Limb (tissue), 2 donors: Measurements from ENCODE around the gene AKT1S1.

Experiments
- DNase-seq, 2 donors: peaks; one replicate each; pipeline ENCODE4 v3.0.0-alpha.2; 2016; ENCODE audit errors: extremely low spot score in 2 of 2

Gene AKT1S1

GRCh38 chr19:49854378-49855263 lies 22.5 kb downstream of the AKT1S1 start:
- no peak for DNase-seq

GRCh38 chr19:49853852-49854377 lies 23.2 kb downstream of the AKT1S1 start:
- DNase-seq = no peak

GRCh38 chr19:49852631-49853126 lies 24.5 kb downstream of the AKT1S1 start:
- no peak for DNase-seq

- peak in 1 of 2 donors; percentile 86 for DNase-seq
These were observed 25.5 kb downstream of the AKT1S1 start for GRCh38 chr19:49851456-49852259.

GRCh38 chr19:49850487-49851342 lies 26.4 kb downstream of the AKT1S1 start, which contains the start of gene PTOV1:
Gene PTOV1, plus strand, starts transcription at chr19:49851159.
- DNase-seq = peak; percentile 85 to 98

GRCh38 chr19:49850221-49850486 lies 27.0 kb downstream of the AKT1S1 start:
- DNase-seq = no peak

GRCh38 chr19:49849433-49850220 lies 27.5 kb downstream of the AKT1S1 start:
- no peak for DNase-seq

GRCh38 chr19:49848938-49849337 lies 28.2 kb downstream of the AKT1S1 start:
- DNase-seq = no peak

- no peak for DNase-seq
These were observed 29.1 kb downstream of the AKT1S1 start for GRCh38 chr19:49847731-49848696.

GRCh38 chr19:49846408-49846807 lies 30.7 kb downstream of the AKT1S1 start:
- no peak for DNase-seq

GRCh38 chr19:49845414-49845813 lies 31.7 kb downstream of the AKT1S1 start:
- DNase-seq = no peak

- no peak for DNase-seq
These were observed 32.7 kb downstream of the AKT1S1 start for GRCh38 chr19:49844138-49845095.

GRCh38 chr19:49843265-49843664 lies 33.9 kb downstream of the AKT1S1 start:
- DNase-seq = no peak

- DNase-seq = no peak
These were observed 36.4 kb downstream of the AKT1S1 start for GRCh38 chr19:49840736-49841249.

- no peak for DNase-seq
These were observed 36.8 kb downstream of the AKT1S1 start for GRCh38 chr19:49840321-49840720.

GRCh38 chr19:49839713-49840112 lies 37.4 kb downstream of the AKT1S1 start:
- DNase-seq = no peak

GRCh38 chr19:49838885-49839588 lies 38.1 kb downstream of the AKT1S1 start:
- DNase-seq = no peak
